Adrenal gland (tissue), 12 donors: ENCODE results near the gene NUMBL. TPM values are rescaled to one million over a fixed set of nuclear protein-coding genes. Genes with fewer than 3 reads are reported as not detected.
"Not testable (repeated sequence)": the region's sequence is repeated elsewhere in the genome, so short reads cannot be mapped to it uniquely, and the experiment has no call there.

ENCODE experiments used
- DNase-seq, 7 donors: peaks; one replicate each; pipeline ENCODE4 v3.0.0-alpha.2; 2019 to 2020
- H3K27ac ChIP-seq, 5 donors: fragments of 200-600 bp; sonication (generic) in 4 of 5; 1 replicate in 3 of 5; 2 replicates in 2 of 5; pipeline versions ENCODE4 v1.5.1 to v1.8.0; 2016 to 2020; ENCODE audit warnings: mild to moderate bottlenecking in 1 of 5
- H3K27me3 ChIP-seq: fragments of 200-600 bp; 2 replicates; pipeline ENCODE4 v1.8.0; 2021
- H3K36me3 ChIP-seq, 2 donors: fragments of 200-600 bp; replicated peaks in 1 of 2; 1 replicate in 1 of 2; 2 replicates in 1 of 2; pipeline versions ENCODE4 v1.5.1 to v1.8.0; 2018 to 2022
- H3K4me1 ChIP-seq, 2 donors: fragments of 200-600 bp; replicated peaks in 1 of 2; 1 replicate in 1 of 2; 2 replicates in 1 of 2; pipeline versions ENCODE4 v1.5.1 to v1.8.0; 2018 to 2021
- H3K4me3 ChIP-seq, 4 donors: fragments of 200-600 bp; sonication (generic) in 3 of 4; one replicate each; pipeline ENCODE4 v1.5.1; 2016 to 2018
- H3K9me3 ChIP-seq, 3 donors: fragments of 200-600 bp; sonication (generic) in 1 of 3; replicated peaks in 1 of 3; 1 replicate in 2 of 3; 2 replicates in 1 of 3; pipeline versions ENCODE4 v1.5.1 to v1.8.0; 2016 to 2021
- POLR2A ChIP-seq, 2 donors: fragments of 450-650 bp; IDR thresholded peaks; one replicate each; pipeline ENCODE4 v1.6.1; 2017; ENCODE audit warnings: antibody characterized with exemption in 2 of 2, mild to moderate bottlenecking in 2 of 2, moderate library complexity in 1 of 2
- WGBS, 4 donors: extraction: QIAGEN DNeasy Blood & Tissue Kit in 2 of 4; methylation state at CpG; one replicate each; pipeline versions ENCODE4 v1.1.5 to v1.1.7; 2013 to 2017; 5-methylcytosine and 5-hydroxymethylcytosine counted together
- intact Hi-C, 2 donors: fragments of 100-400 bp; cut with DNase I; formaldehyde crosslinking; loops; one replicate each; pipeline versions ENCODE4 v1.14.1 to v1.15.0; 2022 to 2023
- polyA plus RNA-seq, 3 donors: library from polyadenylated mRNA; stranded (reverse); fragments of 200-250 nt in 2 of 3; fragments of 350-450 nt in 1 of 3; fragmentation: Illumina TruSeq in 1 of 3; extraction: RNeasy Lipid Tissue Mini Kit (QIAGEN cat#74804) in 1 of 3; gene quantifications; one replicate each; pipeline ENCODE4 v1.2.3, GENCODE V29; 2013 to 2014
- total RNA-seq, 9 donors: library from RNA; depleted of rRNA in 4 of 9; stranded (reverse); fragments of >200 nt in 4 of 9; fragments of 120-200 nt in 1 of 9; fragmentation: NEBNext Ultra II Directional in 1 of 9; extraction: Animal tissue kit (Norgen Biotek cat#: 25700) in 1 of 9; gene quantifications; one replicate each; pipeline versions ENCODE4 v1.1.0 to v1.2.4, GENCODE V29; 2013 to 2023
- TF ChIP-seq, protein P1 (sequence below), 6 experiments: fragments of 450-650 bp in 4 of 6; fragments of 200-600 bp in 2 of 6; sonication (generic) in 1 of 6; IDR thresholded peaks; 1 replicate in 5 of 6; 2 replicates in 1 of 6; pipeline versions ENCODE4 v1.5.1 to v1.8.0; 2016 to 2021; ENCODE audit warnings: antibody characterized with exemption in 6 of 6, mild to moderate bottlenecking in 2 of 6, moderate library complexity in 1 of 6
- donor health status: healthy with polysubstance abuse.
- donor health status: Bipolar disorder and iron deficiency.
- donor health status: DM: yes; HTN: yes; CAD: no.
- donor health status: DM: no; HTN: no; CAD: no.
- donor health status: DM: no; HTN: no; CAD: no.
- donor health status: DM: yes; HTN: yes; CAD: no.

NUMBL gene
- total and polyA plus RNA-seq, 12 donors: 3.2 to 60.6 (median 30.0) TPM

DNA sequence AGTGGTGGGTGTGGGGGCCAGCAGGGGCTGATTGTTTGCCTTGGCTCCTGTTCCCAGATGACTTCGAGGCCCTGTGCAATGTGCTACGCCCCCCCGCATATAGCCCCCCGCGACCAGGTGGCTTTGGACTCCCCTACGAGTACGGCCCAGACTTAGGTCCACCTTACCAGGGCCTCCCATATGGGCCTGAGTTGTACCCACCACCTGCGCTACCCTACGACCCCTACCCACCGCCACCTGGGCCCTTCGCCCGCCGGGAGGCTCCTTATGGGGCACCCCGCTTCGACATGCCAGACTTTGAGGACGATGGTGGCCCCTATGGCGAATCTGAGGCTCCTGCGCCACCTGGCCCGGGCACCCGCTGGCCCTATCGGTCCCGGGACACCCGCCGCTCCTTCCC lies 63.5 kb downstream of the NUMBL start:
- Histone ChIP-seq H3K36me3 (peaks cover 0 to 19% of the 10 kb centered on the region in 2 donors), H3K9me3 (no peaks in the 10 kb centered on the region), H3K27ac (no peak overlapping the region), H3K27me3 (no peaks in the 10 kb centered on the region), H3K4me3 (no peak overlapping the region), H3K4me1 (no peaks in the 10 kb centered on the region)
- 91 to 96% (median 93%) methylated on average over 22 to 24 of the region's 24 CpGs for WGBS, 4 donors
- intact Hi-C loops: no loop called here
- TF ChIP-seq, protein P1, sequence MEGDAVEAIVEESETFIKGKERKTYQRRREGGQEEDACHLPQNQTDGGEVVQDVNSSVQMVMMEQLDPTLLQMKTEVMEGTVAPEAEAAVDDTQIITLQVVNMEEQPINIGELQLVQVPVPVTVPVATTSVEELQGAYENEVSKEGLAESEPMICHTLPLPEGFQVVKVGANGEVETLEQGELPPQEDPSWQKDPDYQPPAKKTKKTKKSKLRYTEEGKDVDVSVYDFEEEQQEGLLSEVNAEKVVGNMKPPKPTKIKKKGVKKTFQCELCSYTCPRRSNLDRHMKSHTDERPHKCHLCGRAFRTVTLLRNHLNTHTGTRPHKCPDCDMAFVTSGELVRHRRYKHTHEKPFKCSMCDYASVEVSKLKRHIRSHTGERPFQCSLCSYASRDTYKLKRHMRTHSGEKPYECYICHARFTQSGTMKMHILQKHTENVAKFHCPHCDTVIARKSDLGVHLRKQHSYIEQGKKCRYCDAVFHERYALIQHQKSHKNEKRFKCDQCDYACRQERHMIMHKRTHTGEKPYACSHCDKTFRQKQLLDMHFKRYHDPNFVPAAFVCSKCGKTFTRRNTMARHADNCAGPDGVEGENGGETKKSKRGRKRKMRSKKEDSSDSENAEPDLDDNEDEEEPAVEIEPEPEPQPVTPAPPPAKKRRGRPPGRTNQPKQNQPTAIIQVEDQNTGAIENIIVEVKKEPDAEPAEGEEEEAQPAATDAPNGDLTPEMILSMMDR (IDR thresholded peaks at IDR 0.05): no peak
- TF ChIP-seq POLR2A (IDR thresholded peaks at IDR 0.05): no peak
- DNase-seq: no peak

DNA sequence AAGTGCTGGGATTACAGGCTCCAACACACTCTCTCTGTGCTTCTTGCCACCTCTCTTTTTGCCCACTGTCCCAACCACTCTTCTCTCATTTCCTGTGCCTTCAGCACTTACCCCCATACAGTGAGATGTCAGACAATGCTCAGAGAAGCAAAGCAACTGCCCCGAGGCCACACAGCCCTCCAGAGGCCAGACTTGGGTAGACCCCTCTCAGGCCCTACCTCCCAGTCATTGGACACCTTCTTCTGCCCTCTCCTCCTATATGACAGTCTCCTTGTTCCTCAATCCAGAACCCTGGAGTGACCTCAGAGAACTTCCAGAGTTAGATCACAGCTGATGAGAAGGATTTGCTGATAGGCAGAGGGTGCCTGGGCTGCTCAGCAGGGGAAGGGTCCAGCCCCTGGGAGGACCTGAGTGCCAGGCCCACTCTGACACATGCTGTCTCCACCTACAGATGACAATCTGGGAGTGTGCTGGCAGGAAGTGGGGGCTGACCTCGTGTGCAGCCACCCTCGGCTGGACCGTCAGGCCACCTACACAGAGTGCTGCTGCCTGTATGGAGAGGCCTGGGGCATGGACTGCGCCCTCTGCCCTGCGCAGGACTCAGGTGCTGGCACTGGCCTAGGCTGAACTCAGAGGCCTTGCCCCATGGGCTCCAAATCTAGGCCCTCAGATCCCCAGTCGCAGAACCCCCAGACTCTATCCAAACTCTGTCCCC lies 64.9 kb downstream of the NUMBL start:
- intact Hi-C loops: no loop called here
- H3K27ac ChIP-seq: no peak overlapping the region
- H3K4me3 ChIP-seq: no peak overlapping the region
- no peaks in the 10 kb centered on the region for H3K4me1 ChIP-seq
- WGBS, 4 donors: 73 to 86% (median 78%) methylated on average over 2 to 7 of the region's 7 CpGs
- H3K9me3 ChIP-seq: no peaks in the 10 kb centered on the region
- no peaks in the 10 kb centered on the region for H3K27me3 ChIP-seq
- no peak for DNase-seq
- peaks cover 0 to 23% of the 10 kb centered on the region in 2 donors for H3K36me3 ChIP-seq
- TF ChIP-seq POLR2A (IDR thresholded peaks at IDR 0.05): no peak

DNA sequence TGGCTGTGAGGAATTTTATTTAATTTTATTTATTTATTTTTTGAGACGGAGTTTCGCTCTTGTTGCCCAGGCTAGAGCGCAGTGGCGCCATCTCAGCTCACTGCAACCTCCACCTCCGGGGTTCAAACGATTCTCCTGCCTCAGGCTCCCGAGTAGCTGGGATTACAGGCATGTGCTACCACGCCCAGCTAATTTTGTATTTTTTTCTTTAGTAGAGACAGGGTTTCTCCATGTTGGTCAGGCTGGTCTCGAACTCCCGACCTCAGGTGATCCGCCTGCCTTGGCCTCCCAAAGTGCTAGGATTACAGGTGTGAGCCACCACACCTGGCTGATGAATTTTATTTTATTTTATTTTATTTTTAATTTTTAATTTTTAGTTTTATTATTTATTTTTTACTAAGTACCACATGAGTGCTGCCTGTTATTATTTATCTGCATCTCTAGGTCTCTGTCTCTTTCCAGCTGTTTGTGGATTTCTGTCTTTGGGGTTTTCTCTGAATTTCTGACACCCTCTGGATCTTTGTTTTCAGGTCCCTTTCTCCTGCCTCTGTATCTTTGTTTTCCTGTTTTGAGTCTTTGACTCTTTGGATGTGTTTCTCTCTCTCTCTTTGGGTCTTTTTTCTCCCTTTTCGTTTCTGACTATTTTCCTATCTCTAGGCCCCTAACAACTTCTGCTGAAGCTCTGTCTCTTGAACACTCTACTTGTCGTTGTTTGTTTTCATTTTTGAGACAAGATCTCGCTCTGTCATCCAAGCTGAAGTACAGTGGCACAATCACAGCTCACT lies 65.9 kb downstream of the NUMBL start:
- DNase-seq, intact Hi-C loops, H3K9me3 ChIP-seq, H3K27me3 ChIP-seq, H3K4me1 ChIP-seq, H3K4me3 ChIP-seq, H3K27ac ChIP-seq: not testable (repeated sequence)
- peaks cover 0 to 33% of the 10 kb centered on the region in 2 donors for H3K36me3 ChIP-seq
- WGBS, 4 donors: 87 to 94% (median 89%) methylated on average over 14 of the region's 14 CpGs

DNA sequence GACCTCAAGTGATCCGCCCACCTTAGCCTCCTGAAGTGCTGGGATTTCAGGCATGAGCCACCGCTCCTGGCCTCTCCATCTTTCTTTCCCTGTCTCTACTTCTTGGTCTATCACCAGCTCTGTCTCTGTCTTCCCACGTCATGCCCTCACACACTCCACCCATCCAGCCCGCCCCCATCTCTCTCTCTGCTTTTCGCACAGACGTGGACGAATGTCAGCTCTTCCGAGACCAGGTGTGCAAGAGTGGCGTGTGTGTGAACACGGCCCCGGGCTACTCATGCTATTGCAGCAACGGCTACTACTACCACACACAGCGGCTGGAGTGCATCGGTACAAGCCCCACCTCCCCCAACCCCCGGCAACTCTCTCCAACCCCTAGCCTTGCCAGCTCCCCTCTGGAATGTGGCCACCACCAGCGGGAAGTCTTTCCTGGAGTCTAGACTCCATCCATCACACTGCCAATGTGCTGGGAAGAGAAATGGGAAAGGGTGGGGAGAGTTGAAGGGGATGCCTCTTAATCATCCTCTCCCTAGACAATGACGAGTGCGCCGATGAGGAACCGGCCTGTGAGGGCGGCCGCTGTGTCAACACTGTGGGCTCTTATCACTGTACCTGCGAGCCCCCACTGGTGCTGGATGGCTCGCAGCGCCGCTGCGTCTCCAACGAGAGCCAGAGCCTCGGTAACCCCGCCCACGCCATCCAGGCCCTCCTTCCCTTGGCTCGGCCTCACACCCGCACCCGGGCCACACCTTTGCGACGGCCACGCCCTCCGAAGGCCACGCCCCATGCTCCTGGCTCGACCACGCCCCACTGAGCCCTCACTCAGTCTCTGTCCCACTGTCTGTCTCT lies 66.8 kb downstream of the NUMBL start:
- peaks cover 0 to 39% of the 10 kb centered on the region in 2 donors for H3K36me3 ChIP-seq
- H3K4me3 ChIP-seq: no peak overlapping the region
- DNase-seq: no peak
- H3K9me3 ChIP-seq: no peaks in the 10 kb centered on the region
- no peaks in the 10 kb centered on the region for H3K27me3 ChIP-seq
- intact Hi-C loops: no loop called here
- peak overlapping the region in 1 of 5 donors; percentile 58 for H3K27ac ChIP-seq
- 65 to 76% (median 66%) methylated on average over 39 to 41 of the region's 41 CpGs for WGBS, 4 donors
- H3K4me1 ChIP-seq: no peaks in the 10 kb centered on the region
- TF ChIP-seq, protein P1 (IDR thresholded peaks at IDR 0.05): no peak
- no peak for TF ChIP-seq POLR2A (IDR thresholded peaks at IDR 0.05)

DNA sequence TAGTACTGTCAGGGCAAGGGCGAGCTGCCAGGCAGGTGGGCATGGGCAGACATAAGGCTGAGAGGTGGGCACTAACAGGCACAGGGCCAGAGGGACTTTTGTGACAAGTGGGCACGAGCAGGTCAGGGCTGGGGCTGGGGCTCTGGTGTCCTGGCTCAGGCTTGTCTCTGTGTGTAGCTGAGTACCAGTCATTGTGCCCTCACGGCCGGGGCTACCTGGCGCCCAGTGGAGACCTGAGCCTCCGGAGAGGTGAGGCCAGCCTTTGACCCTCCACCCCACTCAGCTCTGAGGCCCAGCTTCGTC lies 67.7 kb downstream of the NUMBL start:
- H3K27me3 ChIP-seq: no peaks in the 10 kb centered on the region
- WGBS, 4 donors: 85 to 96% (median 89%) methylated on average over 6 to 7 of the region's 7 CpGs
- TF ChIP-seq, protein P1 (IDR thresholded peaks at IDR 0.05): no peak
- no peak for TF ChIP-seq POLR2A (IDR thresholded peaks at IDR 0.05)
- no peak for DNase-seq
- no peaks in the 10 kb centered on the region for H3K9me3 ChIP-seq
- no peaks in the 10 kb centered on the region for H3K4me1 ChIP-seq
- intact Hi-C loops: no loop called here
- H3K36me3 ChIP-seq: peaks cover 0 to 45% of the 10 kb centered on the region in 2 donors
- no peak overlapping the region for H3K4me3 ChIP-seq
- no peak overlapping the region for H3K27ac ChIP-seq
